GM19035 (cell line): ENCODE measurements around the gene CFAP46.
"Not testable (repeated sequence)": the region's sequence is repeated elsewhere in the genome, so short reads cannot be mapped to it uniquely, and the experiment has no call there.

Experiments used
- ATAC-seq: cut with Tn5 transposase; IDR thresholded peaks from one replicate; pipeline ENCODE4 v1.9.1; 2021; ENCODE audit not compliant: unreplicated experiment

Gene CFAP46

GRCh38 chr10:132846631-132847415 lies 95.5 kb downstream of the CFAP46 start:
- no peak for ATAC-seq

GRCh38 chr10:132845780-132846595 lies 96.4 kb downstream of the CFAP46 start:
- no peak for ATAC-seq

DNA sequence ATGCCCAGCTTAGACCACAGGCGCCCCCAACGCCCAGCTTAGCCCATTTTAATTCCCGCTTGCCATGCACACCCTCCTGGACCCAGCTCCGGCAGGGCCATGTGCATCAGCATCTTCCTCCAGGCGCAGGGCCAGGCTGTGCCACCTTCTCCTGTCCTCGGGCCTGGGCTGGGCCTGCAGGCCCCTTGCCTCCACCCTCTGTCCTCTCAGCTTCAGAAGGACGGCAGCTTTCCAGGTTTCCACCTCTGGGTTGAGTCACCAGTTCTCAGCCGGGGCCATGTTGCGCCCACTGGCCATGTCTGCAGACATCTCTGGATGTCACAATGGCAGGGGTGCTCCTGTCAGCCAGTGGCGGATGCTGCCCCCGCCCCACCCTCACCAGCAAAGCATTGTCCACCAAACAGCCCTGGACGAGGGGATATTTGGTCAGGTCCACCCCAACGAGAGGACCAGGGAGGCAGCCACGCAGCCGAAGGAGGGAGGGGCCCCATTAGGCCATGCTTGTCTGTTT lies 97.3 kb downstream of the CFAP46 start:
- no peak for ATAC-seq

- no peak for ATAC-seq
Measured at GRCh38 chr10:132844069-132844809, 98.1 kb downstream of the CFAP46 start.

GRCh38 chr10:132843276-132843675 lies 99.1 kb downstream of the CFAP46 start:
- ATAC-seq: not testable (repeated sequence)

DNA sequence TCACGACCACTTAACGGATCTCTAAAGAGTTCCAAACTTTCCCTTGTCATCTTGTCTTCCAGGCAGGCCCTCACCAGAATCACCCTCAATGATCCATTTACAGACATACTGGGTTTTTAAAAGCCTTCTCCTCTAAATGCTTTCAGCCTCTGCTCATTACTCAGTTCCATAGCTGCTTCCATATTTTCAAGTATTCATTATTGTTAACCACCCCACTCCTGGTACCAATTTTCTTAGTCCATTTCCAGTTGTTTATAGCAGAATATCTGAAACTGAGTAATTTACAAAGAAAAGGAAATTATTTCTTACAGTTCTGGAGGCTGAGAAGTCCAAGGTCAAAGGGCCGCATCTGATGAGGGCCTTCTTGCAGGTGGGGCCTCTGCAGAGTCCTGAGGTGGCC lies 100.0 kb downstream of the CFAP46 start:
- no peak for ATAC-seq

DNA sequence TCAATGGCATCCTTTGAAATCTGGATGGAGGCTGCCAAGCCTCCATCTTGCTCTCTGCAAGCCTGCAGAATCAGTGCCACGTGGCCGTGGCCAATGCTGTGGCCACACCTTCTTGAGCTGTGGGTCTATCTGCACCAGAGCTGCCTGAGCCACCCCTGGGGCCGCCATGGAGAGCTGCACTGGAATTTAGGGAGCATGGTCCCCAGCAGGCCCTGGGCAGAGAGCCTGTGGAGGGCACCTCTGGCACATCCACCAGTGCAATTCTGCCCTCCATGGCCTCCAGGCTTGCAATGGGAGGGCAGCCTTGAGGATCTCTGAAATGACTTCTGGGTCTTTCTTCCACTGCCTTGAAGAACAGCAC lies 100.8 kb downstream of the CFAP46 start:
- ATAC-seq: no peak

GRCh38 chr10:132840698-132841614 lies 101.4 kb downstream of the CFAP46 start:
- no peak for ATAC-seq

GRCh38 chr10:132839061-132839460 lies 103.3 kb downstream of the CFAP46 start:
- ATAC-seq: no peak

GRCh38 chr10:132838346-132838970 lies 103.9 kb downstream of the CFAP46 start:
- no peak for ATAC-seq

- no peak for ATAC-seq
Measured at GRCh38 chr10:132837905-132838304, 104.5 kb downstream of the CFAP46 start.

GRCh38 chr10:132836832-132837540 lies 105.4 kb downstream of the CFAP46 start:
- no peak for ATAC-seq

GRCh38 chr10:132836248-132836831 lies 106.0 kb downstream of the CFAP46 start:
- no peak for ATAC-seq

GRCh38 chr10:132835848-132836233 lies 106.5 kb downstream of the CFAP46 start:
- ATAC-seq: no peak

DNA sequence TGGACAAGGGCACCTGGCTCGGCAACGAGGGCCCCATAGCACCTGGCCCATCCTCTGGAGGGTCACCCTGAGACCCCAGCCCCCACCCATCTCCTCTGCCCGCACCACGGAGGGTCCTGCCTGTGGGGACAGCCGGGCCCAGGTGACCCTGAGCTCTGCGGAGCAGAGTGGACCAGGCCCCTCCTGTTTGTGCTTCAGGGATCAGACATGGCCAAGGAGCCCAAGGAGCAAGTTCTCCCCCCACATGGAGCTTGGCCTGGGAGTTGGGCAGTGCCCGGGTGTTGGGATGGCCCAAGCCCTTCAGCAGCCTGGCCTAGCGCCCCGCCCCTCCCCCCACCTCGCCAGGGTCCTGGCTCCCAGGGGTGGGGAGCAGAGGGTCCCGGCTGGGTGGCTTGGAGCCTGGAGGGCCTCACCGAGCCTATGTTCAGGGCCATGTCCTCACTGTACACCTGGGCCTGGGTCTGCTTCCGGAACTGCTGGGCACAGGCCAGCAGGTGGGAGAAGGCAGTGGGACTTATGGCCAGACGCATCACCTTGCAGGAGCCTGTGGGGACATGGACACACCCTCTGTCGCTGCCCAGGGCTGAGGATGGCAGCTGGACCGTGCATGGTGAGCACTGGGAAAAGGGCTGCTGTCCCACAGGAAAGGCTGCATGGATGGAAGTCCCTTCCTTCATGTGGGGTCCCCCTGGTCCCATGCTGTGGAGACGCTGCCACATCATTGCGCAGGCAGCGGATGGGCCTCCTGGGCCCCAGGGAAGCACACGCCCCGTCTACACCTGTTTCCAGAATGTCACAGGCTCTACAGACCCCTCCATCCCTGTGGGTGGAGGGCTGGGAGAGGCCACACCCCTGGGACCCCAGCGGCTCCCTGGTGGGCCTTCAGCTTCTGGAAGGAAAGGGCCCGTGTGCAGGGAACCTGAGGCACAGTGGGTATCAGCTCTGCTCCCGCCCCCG lies 107.2 kb downstream of the CFAP46 start:
- no peak for ATAC-seq

- ATAC-seq: no peak
Measured at GRCh38 chr10:132834311-132834761, 108.0 kb downstream of the CFAP46 start.

GRCh38 chr10:132833421-132834111 lies 108.8 kb downstream of the CFAP46 start:
- no peak for ATAC-seq
